Right kidney (tissue), 9 donors: ENCODE data around the gene RETN.

Experiments used
- DNase-seq: peaks from one replicate; pipeline ENCODE4 v3.0.0-alpha.2; 2016
- long read RNA-seq, 8 donors: transcript quantifications; one replicate each; lab custom pipeline, GENCODE V29; 2026

Gene RETN
- long read RNA-seq, donor 1, partial matches to known transcripts, result 0 of 3 reads
- long read RNA-seq, donor 1, other reads (novel, unspliced or antisense), result 0 of 3 reads
- long read RNA-seq, donor 2, result 0 reads
- long read RNA-seq, donor 3, result 0 reads
- long read RNA-seq, donor 4, partial matches to known transcripts, result 0 of 1 reads
- long read RNA-seq, donor 4, other reads (novel, unspliced or antisense), result 0 of 1 reads
- long read RNA-seq, donor 5, result 0 reads
- long read RNA-seq, donor 6, partial matches to known transcripts, result 0 of 1 reads
- long read RNA-seq, donor 6, other reads (novel, unspliced or antisense), result 0 of 1 reads
- long read RNA-seq, donor 7, result 0 reads
- long read RNA-seq, donor 8, result 0 reads

DNA sequence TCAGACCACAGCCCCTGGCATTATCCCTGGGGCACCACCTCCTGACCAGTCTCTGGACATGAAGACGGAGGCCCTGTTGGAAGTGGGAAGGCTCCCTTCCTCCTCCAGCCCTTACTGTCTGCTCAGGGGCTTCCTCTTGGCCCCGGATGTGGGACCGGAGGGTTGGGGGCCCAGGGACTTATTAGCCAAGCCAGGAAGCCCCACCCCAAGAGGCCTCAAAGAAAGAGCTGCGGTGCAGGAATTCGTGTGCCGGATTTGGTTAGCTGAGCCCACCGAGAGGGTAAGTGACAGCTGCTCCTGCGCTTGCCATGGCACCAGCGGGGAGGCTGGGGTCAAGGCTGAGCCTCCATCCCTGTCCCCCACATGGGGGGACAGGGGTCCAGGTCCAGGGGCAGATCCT, at the start of gene RETN:
Gene RETN, plus strand, starts transcription at position 208 of the 400 bp plus-strand sequence. CDS start 278 bp downstream, outside the sequence.
- DNase-seq, result no peak

- DNase-seq, result no peak
Observed at GRCh38 chr19:7619671-7620441, 49.0 kb upstream of the RETN start.

- no peak for DNase-seq
Observed at GRCh38 chr19:7620442-7621412, 48.1 kb upstream of the RETN start.

DNA sequence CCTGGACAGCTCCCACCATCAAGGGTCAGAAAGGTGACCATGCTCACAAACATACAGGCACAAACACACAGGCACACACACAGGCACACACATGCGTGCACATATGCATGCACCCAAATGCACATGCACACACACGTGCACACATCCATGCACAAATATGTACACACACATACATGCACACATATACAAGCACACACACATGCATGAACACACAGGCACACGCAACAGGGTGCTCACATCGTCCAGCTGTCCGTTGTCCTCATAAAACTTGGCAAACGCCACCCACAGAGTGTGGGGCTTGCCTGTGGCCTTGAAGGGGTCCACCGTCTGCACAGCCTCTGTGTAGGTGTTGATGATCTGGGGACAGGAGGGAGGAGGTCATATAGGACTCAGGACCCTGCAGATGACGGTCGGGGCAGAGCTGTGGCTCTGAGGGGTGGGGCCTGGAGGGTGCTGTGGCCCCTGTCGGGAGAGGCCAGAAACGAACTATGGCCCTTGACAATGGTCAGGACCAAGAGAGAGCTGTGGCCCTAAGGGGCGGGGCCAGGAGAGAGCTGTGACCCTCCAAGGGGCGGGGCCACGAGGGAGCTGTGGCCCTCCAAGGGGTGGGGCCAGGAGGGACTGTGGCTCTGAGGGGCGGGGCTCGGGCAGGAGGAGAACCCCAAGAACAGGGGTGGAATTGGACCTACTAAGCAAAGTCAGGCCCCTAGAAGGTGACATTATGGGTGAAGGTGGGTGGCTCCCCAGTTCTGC, 45.7 kb upstream of the RETN start:
- DNase-seq, result no peak

- DNase-seq, result no peak
Observed at GRCh38 chr19:7623725-7624603, 44.9 kb upstream of the RETN start.

DNA sequence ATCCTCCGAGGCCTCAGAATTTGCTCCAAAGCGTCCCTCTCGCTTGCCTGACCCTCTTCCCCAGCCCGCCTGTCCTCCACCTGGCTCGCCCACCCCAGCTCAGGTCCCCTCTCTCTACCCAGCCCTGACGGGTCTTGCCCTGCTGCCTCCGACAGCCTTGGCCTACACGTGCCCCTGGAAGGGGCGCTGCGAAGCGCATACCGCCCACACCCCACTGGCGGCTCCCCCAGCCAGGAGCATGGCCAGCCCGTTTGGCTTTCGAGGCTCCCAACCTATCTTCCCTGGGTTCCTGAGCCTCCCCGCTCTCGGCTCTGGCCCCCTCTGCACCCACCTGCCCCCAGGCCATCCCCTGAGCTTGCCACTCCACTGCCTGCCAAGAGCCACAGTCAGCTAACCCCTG, 44.0 kb upstream of the RETN start:
- no peak for DNase-seq

GRCh38 chr19:7625763-7626372, 43.0 kb upstream of the RETN start:
- no peak for DNase-seq

DNA sequence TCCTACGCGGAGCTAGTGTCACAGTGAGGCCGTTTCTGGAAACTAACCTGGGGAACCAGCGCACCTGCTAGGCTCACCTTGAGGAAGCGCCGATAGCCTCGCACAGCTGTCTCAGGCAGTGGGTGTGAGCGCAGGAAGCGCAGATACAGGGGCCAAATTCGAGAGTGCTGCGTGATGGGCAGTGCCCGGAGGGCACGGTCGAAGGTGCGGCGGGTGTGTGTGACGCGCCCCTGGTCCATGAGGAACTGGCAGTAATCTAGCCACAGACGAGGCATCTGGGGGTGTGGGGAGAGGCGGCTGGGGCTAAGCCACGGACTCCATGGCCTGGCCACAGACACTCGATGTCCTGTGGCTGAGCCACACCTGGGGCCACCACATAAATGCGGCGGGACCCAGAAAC, 41.7 kb upstream of the RETN start:
- DNase-seq, result no peak

DNA sequence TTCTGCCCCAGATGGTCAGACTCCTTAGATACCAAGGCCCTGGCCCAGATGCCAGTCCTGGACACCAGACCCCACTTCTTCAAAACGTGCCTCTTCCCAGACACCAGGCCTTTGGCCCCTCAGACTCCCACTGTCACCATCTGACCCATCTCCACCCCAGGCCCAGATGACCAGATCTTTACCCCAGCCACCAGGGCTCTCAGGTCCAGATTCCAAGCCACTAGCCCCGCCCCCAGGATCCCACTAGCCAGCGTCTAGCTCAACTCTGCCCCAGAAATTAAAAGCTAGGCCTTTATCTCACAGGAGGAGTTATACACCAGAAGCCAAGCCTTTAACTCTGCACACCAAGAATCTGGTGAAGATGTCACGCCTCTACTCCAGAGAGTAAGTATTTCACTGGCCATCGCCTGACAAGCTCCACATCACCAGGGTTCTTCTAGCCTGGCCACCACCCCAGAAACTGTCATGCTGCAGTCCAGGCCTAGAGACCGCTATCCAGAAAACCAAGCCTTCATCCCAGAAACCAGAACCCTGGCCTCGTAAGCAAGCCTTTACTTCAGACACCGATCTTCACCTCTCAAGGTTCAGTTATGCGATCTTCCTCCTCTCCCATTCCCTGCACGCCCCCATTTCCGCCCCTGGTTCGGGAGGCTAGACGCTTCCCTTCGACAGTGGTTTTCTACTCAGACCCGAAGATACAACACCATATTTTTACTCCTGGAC, 40.1 kb upstream of the RETN start:
- DNase-seq, result no peak

DNA sequence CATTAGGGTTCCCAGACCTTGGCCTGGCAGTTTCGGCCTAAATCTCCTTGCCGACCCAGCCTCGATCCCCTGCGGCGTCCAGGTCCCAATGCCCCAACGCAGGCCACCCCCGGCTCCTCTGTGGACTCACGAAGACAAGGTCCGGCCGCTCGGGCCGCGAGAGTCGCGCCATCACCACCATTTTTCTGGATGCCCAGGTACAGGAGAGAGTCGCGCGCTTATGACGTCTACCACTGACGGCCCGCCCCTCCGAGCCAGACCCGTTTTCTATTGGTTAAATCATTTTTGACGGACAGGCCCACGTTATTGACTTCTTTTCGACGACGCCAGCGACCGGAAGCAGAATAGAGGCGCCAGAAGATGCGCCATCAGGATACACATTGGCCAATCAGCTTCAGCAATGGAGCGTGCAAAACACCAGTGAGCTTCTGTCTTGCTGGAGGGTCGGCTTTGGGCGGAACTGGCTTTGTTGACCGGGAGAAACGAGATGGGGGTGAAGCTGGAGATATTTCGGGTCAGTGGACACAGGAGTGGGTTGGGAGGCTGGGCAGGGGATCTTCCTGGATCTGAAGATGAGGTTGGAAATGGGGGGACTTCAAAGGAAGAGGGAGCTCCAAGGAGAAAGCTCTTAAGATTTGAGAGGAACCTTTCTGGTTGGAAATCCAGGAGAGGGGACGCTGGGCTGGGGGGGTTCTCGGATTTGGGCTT, 39.3 kb upstream of the RETN start, which contains the start of the genes PET100 and XAB2:
Gene PET100, plus strand, starts transcription at position 447 of the 708 bp plus-strand sequence. Its CDS starts 41 bp downstream, at position 488.
Gene XAB2, minus strand, starts transcription at position 199 of the 708 bp plus-strand sequence. Its CDS starts 18 bp downstream, at position 181.
- peak; percentile 95 for DNase-seq

DNA sequence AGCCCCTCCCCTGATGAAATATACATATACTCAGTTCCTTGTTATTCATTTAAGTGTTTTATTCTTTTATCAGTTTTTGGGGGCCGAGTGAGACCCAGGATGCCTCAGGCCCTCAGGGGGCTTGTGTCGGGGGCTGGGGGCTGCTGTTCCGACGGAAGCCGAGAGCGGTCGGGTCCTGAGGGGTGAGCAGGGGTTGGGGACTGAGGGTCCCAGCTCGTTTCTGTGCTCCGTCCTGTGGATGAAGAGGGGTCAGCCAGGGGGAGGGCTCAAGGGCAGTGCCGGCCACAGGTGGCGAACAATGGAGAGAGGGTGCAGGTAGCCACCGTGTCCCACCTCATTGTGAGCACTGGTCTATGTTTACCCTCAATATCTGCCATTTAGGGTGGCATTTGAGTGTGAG, 37.3 kb upstream of the RETN start:
- DNase-seq, result no peak

- DNase-seq, result no peak
Observed at GRCh38 chr19:7632340-7633203, 36.3 kb upstream of the RETN start.

GRCh38 chr19:7633698-7634097, 35.2 kb upstream of the RETN start, which contains the start of gene PCP2:
PCP2 (minus strand) TSS chr19:7633719; CDS start chr19:7633457, 262 bp downstream.
- no peak for DNase-seq

DNA sequence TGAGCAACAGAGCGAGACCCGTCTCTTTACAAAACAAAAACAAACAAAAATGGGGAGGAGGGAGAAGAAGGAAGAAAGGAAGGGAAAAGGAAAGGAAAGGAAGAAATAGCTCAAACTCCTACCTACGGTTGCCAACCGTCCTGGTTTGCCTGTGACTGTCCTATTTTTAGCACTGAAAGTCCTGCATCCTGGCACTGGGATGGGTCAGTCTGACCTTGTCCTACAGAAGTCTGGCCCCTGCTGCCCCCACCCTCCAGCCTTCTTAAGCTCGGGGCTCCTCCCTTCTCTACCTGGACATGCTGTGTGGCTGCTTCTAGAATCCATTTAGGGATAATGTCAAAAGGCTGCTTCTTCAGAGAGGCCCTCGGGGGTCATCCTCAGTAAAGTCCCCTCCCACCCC, 33.2 kb upstream of the RETN start:
- DNase-seq, result no peak

DNA sequence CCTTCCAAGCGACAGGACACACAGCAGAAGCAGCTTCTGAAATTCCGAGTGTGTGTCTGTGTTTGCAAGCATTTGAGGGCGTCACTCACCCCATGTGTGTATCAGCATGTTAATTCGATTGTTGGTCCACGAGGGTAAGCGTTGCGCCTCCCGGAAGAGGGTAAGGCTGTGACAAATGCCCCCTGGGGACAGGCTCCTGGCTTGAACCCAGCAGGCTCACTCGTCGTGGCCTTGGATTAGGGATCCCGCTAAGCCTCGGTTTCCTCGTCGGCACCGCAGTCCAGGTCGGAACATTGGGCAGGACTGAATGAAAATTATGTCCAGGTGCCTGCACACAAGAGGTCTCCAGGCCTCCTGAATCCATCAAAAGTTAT, 32.5 kb upstream of the RETN start:
- DNase-seq, result no peak

- peak; percentile 57 for DNase-seq
Observed at GRCh38 chr19:7636691-7637373, 32.0 kb upstream of the RETN start, which contains the start of gene STXBP2. STXBP2 (plus strand) TSS chr19:7637110; CDS start chr19:7637150, 40 bp downstream.
